GM21825 (cell line): Measurements from ENCODE around the gene EPHA8.

ENCODE experiments used
- ATAC-seq: cut with Tn5 transposase; IDR thresholded peaks from one replicate; pipeline ENCODE4 v1.9.1; 2021; ENCODE audit warnings: mild to moderate bottlenecking, moderate library complexity; ENCODE audit not compliant: unreplicated experiment

EPHA8 gene

GRCh38 chr1:22588899-22589422 is 25.7 kb downstream of the EPHA8 start:
- ATAC-seq, result no peak

- no peak for ATAC-seq
Measured at GRCh38 chr1:22591576-22591975, 28.3 kb downstream of the EPHA8 start.

GRCh38 chr1:22592051-22592450 is 28.8 kb downstream of the EPHA8 start:
- ATAC-seq, result no peak

GRCh38 chr1:22592919-22593790 is 29.9 kb downstream of the EPHA8 start:
- no peak for ATAC-seq

- ATAC-seq, result no peak
Measured at GRCh38 chr1:22594396-22594795, 31.1 kb downstream of the EPHA8 start.

GRCh38 chr1:22595108-22595507 is 31.8 kb downstream of the EPHA8 start:
- ATAC-seq, result no peak

GRCh38 chr1:22597301-22597965 is 34.1 kb downstream of the EPHA8 start:
- no peak for ATAC-seq

GRCh38 chr1:22597996-22598395 is 34.7 kb downstream of the EPHA8 start:
- ATAC-seq, result no peak

- ATAC-seq, result no peak
Measured at GRCh38 chr1:22598736-22599135, 35.4 kb downstream of the EPHA8 start.

GRCh38 chr1:22600071-22600816 is 37.0 kb downstream of the EPHA8 start:
- no peak for ATAC-seq

- ATAC-seq, result no peak
Measured at GRCh38 chr1:22600817-22601605, 37.7 kb downstream of the EPHA8 start.

GRCh38 chr1:22601610-22602009 is 38.3 kb downstream of the EPHA8 start:
- ATAC-seq, result no peak

GRCh38 chr1:22602060-22602740 is 38.9 kb downstream of the EPHA8 start:
- no peak for ATAC-seq

GRCh38 chr1:22606161-22606560 is 42.9 kb downstream of the EPHA8 start:
- ATAC-seq, result no peak

GRCh38 chr1:22607154-22607553 is 43.9 kb downstream of the EPHA8 start:
- no peak for ATAC-seq

GRCh38 chr1:22608361-22608760 is 45.1 kb downstream of the EPHA8 start:
- ATAC-seq, result no peak

GRCh38 chr1:22609291-22609690 is 46.0 kb downstream of the EPHA8 start:
- no peak for ATAC-seq

GRCh38 chr1:22611530-22611947 is 48.2 kb downstream of the EPHA8 start:
- ATAC-seq, result no peak

GRCh38 chr1:22612671-22613571 is 49.6 kb downstream of the EPHA8 start:
- ATAC-seq, result no peak
